ENCODE measurements around the gene TEX26.

Gene TEX26

DNA sequence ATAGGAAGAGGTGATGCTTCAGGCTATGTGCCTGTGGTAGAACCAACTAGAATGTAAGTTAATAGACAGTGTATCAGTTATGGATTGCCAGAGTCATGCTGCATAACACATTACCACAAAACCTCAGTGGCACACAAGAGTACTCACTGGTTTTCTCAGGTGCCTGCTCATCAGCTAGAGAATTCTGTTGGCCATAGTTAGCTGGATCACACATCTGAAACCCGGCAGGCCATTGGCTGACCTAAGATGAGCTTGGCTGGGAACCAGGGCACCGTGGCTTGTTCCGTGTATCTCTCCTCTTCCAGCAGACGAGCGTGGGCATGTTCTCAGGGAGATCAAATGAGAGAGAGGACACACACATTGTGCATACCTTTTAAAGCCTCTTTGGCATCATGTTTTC lies 76.7 kb downstream of the TEX26 start:
- no peak overlapping the region for H3K27ac ChIP-seq
- DNase-seq (ENCODE audit: low read depth, low spot score) = peak; percentile 39

DNA sequence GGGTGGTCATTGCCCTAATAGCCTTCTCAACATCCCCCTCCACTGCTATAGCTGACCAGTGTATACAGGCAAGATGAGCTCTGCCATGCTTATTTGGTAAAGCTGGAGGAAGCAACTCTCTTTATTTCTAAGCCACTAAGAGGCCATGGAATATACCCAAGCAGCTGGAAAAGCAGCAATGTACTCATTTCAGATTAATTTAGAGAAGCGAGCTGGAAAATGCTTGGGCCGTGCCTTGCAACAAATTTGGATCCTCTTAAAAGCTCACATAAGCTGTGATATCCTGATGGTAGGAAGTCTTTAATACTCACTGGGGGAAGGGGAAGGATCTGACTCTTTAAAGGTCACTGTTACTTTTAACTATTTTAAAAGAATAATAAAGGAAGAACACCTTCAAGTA lies 77.8 kb downstream of the TEX26 start:
- DNase-seq (ENCODE audit: low read depth, low spot score) = no peak
- H3K27ac ChIP-seq = no peak overlapping the region

DNA sequence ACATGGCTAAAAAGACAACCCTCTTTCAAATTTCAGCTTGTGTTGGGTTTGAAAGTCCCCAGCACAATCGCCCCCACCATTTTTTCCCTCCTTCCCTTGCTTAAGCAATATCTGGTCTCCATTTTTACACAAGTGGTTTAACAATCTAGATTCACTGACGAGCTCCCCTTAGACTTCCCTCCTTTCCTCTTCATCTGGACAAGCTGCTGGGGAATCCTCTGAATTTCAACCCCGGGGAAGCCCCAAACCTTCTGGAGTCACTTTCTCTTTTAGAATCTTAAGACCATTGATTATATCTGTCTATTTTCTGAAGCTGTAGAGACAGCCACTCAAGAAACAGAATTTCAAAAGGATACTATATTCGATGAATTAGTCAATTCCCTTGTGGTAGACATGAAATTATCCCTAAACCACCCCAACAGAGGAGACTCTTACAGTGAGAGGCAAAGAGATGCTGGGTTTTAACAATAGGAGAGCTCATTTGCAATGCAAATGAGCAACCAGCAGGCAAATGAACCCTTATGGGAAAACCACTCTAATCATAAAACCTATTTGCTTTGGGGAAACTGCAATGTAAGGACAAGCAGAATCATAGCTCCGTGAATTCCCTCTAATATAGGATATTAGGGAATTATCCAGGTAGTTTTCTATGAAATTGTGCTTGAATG lies 78.9 kb downstream of the TEX26 start:
- DNase-seq (ENCODE audit: low read depth, low spot score) = no peak
- no peak overlapping the region for H3K27ac ChIP-seq

DNA sequence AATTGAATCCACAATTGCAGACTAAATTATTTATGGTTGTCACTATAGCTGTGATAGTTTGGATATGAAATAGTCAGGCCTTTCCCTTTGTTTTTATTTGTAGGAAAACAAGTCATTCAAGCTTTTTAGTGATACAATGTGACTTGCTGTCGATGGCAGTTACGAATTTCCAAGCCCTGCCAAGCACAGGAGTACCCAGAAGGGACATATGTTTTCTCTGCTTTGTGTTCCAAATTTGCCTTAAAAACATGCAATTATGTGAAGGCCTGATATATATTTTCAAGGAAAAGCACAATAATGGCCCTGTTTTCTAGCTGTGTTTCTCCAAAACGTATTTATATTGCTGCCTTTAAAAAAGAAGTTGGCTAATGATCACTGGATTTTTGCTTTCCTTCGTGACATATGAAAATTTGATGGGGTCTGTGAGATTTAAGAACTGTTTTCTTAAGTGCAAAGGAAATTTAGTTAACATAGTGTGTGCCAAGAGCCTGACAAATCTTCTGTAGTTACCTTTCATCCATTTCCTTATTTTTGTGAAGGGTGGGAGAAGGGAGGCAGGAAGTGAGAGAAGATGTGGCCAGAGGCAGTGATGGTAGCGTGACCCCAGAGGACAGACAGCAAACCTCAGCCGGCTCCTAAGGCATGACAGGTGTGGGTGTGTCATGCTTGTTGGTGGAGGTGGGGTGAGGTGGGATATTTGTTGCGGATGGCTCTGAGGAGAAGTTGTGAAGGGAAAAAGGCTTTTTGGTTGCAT lies 79.6 kb downstream of the TEX26 start:
- no peak overlapping the region for H3K27ac ChIP-seq
- DNase-seq (ENCODE audit: low read depth, low spot score) = no peak

DNA sequence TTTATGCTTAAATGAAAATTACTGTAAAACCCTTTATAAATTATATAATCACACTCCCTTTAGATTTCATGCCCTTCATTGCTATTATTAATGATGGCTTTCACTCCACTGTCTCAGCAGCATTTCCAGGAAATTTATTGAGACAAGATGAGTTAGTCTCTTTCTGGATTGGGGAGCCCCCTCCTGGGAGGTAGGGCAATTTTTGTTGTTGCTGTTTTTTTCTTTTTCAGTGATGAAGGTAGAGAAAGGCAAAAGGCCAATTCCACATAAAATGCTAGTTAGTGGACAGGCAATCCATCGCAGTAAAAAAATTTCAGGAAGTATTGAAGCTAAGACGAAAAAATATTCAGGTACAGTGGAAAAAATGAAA lies 80.2 kb downstream of the TEX26 start:
- no peak for DNase-seq (ENCODE audit: low read depth, low spot score)
- H3K27ac ChIP-seq = no peak overlapping the region

DNA sequence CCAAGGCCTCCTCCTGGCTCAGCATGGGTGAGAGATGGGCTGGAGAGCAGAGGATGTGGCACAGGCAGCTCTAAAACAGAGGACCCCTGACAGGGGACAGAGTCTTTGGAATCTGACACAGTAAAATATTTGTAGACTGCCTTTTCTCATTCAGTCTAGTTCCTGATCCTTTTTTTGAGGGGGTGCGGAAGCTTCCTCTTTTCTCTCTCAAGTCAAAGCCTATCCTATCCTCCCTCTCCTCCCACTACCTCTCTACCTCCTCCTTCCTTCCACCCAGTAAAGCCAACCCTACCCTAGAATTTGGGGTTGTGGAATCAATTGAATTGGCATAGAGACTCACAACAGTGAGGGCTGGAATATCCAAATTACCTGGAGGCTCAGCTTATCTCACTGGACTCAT lies 82.0 kb downstream of the TEX26 start:
- DNase-seq (ENCODE audit: low read depth, low spot score) = no peak

DNA sequence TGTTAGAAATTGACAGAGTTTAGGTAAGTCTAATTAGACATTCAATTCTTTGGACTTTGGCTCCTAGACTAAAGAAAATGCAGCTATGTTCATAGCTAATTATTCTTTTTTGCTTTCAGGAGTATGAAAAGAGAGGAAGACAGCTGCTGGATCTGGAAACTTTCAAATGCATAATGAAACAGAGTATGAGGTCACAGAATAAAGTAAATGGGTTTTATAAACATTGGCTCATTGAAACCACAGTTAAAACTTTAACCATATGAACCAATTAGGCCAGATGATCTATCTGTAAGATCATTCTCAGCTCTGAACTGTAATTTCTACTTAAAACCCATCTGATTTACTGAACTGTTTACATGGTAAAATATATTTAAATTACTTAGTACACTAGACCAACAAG lies 82.7 kb downstream of the TEX26 start:
- no peak for DNase-seq (ENCODE audit: low read depth, low spot score)
- no peak overlapping the region for H3K27ac ChIP-seq

More for the DNA sequence above, 82.0 kb downstream of the TEX26 start:
- H3K27ac ChIP-seq = no peak overlapping the region

DNA sequence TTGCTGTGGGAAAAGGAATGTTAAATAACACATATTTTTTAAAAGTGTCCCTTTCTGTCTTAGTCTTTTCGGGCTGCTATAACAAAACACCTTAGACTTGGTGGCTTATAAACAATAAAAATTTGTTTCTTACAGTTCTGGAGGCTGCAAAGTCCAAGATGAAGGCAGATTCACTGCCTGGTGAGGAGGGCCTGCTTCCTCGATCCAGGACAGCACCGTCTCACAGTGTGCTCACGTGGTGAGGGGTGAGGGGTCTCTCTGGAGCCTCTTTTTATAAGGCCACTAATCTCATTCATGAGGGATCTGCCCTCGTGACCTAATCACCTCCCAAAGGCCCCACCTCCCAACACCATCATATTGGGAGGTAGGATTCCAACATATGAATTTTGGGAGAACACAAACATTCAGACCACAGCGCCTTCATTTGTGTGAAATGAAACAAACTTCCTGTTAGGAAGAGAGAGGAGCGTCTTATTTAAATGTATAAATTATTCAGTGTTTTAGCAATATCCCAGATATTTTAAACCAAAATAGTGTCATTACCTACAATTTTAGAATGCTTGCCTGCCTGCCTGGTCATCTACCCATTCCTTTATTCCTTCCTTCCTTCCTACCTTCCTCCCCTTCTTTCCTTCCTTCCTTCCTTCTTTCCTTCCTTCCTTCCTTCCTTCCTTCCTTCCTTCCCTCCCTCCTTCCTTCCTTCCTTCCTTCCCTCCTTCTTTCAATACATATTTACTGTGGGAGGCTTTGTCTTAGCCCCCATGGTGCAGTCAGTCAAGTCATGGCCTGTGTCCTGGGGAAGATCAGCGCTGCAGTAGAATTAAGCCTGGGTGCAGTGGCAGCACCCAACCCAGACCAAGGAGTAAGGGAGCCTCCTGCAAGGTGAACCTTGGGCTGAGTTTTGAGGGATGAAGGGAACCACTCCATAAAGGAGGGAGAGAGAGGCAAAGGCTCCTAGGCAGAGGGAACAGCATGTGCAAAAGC lies 84.2 kb downstream of the TEX26 start:
- DNase-seq (ENCODE audit: low read depth, low spot score) = no peak
- no peak overlapping the region for H3K27ac ChIP-seq

DNA sequence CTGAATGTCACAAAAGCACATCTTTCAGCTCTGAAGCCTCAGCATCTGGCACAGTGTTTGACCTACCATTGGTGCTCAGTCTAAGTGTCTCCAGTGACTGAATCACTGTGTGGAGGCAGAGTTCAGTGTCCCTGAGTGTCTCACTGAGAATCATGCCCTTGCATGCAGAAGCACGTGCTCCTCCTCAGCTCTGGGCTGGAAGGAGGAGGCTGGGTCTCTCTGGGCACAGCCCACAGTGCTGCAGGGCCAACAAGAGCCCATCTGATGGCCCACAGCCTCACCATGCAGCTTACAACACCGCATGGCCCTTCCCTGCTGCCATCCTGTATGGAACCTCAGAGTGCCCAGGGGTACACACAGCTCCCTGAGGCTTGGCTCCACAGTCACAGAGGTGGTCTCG lies 86.1 kb downstream of the TEX26 start:
- no peak overlapping the region for H3K27ac ChIP-seq
- DNase-seq (ENCODE audit: low read depth, low spot score) = no peak

DNA sequence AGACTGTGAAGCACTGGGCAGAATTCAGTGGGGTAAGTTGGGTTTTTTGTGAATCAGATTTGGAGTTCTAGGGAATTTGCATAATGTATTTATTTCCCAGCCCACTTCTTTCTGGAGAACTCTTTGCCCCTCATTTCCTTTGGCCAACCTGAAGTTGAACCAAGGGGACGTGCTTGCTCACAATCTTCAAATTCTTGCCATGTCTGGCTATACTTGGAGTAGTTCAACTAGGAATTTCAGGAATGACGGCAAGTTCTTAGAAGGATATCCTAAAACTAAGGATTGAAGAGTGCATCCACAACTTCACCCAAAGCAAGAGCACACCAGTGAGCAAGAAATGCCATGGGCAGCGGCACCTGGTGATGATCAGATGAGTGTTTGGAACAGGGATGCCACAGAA lies 88.5 kb downstream of the TEX26 start:
- no peak for DNase-seq (ENCODE audit: low read depth, low spot score)

DNA sequence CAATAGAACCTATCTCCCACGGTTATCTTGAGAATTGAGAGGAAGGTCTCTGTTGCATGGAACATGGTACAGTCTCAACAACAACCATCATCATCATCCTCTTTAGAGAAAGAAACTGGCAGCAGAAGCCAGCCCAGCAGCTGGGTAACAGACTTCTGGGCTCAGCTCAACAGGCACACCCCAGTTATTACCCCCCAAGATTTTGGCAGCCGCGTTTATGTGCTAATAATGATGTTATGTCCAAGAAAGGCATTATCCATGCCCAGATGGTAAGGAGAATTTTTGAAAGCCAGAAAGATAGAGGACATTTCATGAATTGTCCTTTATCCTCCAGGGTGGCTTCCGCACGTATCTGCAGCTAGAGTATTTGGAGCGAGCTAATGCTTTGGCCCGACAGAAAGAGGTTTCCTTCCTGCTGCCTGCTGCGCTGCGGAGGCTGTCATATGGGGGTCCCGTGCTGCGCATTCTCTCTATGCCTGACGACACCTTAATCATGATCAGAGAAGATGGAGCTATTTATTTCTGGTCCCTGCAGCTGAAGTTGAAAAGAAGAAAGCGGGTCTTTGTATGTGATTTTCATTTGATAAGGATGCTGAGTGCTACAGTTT lies 89.9 kb downstream of the TEX26 start:
- no peak for DNase-seq (ENCODE audit: low read depth, low spot score)
- H3K27ac ChIP-seq = no peak overlapping the region

More for the DNA sequence above, 88.5 kb downstream of the TEX26 start:
- no peak overlapping the region for H3K27ac ChIP-seq

DNA sequence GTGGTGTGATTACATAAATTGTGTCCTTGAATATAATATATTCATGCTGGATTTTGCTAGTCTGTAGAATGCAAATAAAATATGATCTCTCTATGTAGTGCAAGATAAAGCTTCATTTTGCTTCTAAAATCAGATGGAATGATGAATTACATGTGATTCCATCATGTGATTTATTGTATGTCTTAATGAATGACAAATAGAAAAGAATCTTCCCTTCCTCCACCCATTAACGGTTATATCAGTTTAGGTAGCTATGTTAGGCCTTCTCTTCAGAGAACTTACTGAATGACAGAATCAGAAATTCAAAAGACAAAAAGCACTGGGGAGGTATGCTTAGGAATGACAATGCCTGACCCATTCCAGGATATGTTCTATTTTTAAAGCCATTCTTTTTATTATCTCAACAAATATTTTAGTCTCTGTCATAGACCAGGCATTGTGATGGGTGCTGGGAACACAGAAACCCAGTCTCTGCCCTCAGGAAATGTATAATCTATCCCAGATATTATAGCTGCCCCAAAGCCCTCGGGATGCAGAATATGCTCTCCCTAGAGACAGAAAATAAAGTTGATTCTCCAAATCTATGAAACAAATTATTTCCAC lies 90.6 kb downstream of the TEX26 start:
- no peak for DNase-seq (ENCODE audit: low read depth, low spot score)

More for the DNA sequence above, 90.6 kb downstream of the TEX26 start:
- no peak overlapping the region for H3K27ac ChIP-seq
